DMS 273 (cell line): ENCODE results near the gene PPHLN1.
A peak's percentile ranks its signal among the peaks of the same experiment; 100 is the strongest.
"Not testable (repeated sequence)": the region's sequence is repeated elsewhere in the genome, so short reads cannot be mapped to it uniquely, and the experiment has no call there.

ENCODE experiments used
- DNase-seq: peaks from one replicate; lab custom pipeline; 2025; ENCODE audit not compliant: unreplicated experiment; lab: John Stamatoyannopoulos, UW

Gene PPHLN1

GRCh38 chr12:42365486-42365885, 39.5 kb downstream of the PPHLN1 start:
- no peak for DNase-seq

- no peak for DNase-seq
Measured at GRCh38 chr12:42370013-42370412, 44.0 kb downstream of the PPHLN1 start.

GRCh38 chr12:42372154-42372791, 46.3 kb downstream of the PPHLN1 start:
- DNase-seq, result peak; percentile 74

GRCh38 chr12:42373669-42374068, 47.7 kb downstream of the PPHLN1 start:
- no peak for DNase-seq

- no peak for DNase-seq
Measured at GRCh38 chr12:42380733-42381132, 54.8 kb downstream of the PPHLN1 start.

- no peak for DNase-seq
Measured at GRCh38 chr12:42382013-42382696, 56.2 kb downstream of the PPHLN1 start.

GRCh38 chr12:42385326-42385841, 59.4 kb downstream of the PPHLN1 start:
- no peak for DNase-seq

- no peak for DNase-seq
Measured at GRCh38 chr12:42386308-42386707, 60.3 kb downstream of the PPHLN1 start.

- not testable (repeated sequence) for DNase-seq
Measured at GRCh38 chr12:42388086-42388485, 62.1 kb downstream of the PPHLN1 start.

GRCh38 chr12:42394429-42394828, 68.5 kb downstream of the PPHLN1 start:
- DNase-seq, result no peak

GRCh38 chr12:42396473-42397259, 70.7 kb downstream of the PPHLN1 start:
- no peak for DNase-seq

- no peak for DNase-seq
Measured at GRCh38 chr12:42402821-42403411, 76.9 kb downstream of the PPHLN1 start.

GRCh38 chr12:42407306-42407705, 81.3 kb downstream of the PPHLN1 start:
- no peak for DNase-seq

GRCh38 chr12:42409471-42409870, 83.5 kb downstream of the PPHLN1 start:
- no peak for DNase-seq

GRCh38 chr12:42410340-42410739, 84.4 kb downstream of the PPHLN1 start:
- no peak for DNase-seq

- no peak for DNase-seq
Measured at GRCh38 chr12:42420395-42420794, 94.4 kb downstream of the PPHLN1 start.

GRCh38 chr12:42421844-42422779, 96.1 kb downstream of the PPHLN1 start:
- no peak for DNase-seq

GRCh38 chr12:42422785-42423184, 96.8 kb downstream of the PPHLN1 start:
- DNase-seq, result no peak

- DNase-seq, result no peak
Measured at GRCh38 chr12:42426746-42427145, 100.8 kb downstream of the PPHLN1 start.

GRCh38 chr12:42428850-42429249, 102.9 kb downstream of the PPHLN1 start:
- no peak for DNase-seq
